Fibroblast of villous mesenchyme (primary cell): ENCODE data around the gene ANXA2R. TPM values are rescaled to one million over a fixed set of nuclear protein-coding genes. Genes with fewer than 3 reads are reported as not detected.
A peak's percentile ranks its signal among the peaks of the same experiment; 100 is the strongest.

ENCODE experiments used
- DNase-seq: peaks from one replicate; pipeline ENCODE4 v3.0.0-alpha.2; 2010; ENCODE audit warnings: low read depth
- H3K4me3 ChIP-seq: 2 replicates; pipeline ENCODE4 v1.5.1; 2011; ENCODE audit warnings: low read depth, mild to moderate bottlenecking, low read length
- total RNA-seq: library from RNA; depleted of rRNA; stranded (reverse); fragments of >200 nt; gene quantifications from 2 replicates; pipeline ENCODE4 v1.2.3, GENCODE V29; 2012
- TF ChIP-seq, protein P1 (sequence below): IDR thresholded peaks from 2 replicates; pipeline ENCODE4 v1.5.1; 2012; ENCODE audit warnings: low read depth, mild to moderate bottlenecking, low read length; ENCODE audit not compliant: insufficient read depth

ANXA2R gene
- total RNA-seq, 1 donor, result 3.9 TPM

DNA sequence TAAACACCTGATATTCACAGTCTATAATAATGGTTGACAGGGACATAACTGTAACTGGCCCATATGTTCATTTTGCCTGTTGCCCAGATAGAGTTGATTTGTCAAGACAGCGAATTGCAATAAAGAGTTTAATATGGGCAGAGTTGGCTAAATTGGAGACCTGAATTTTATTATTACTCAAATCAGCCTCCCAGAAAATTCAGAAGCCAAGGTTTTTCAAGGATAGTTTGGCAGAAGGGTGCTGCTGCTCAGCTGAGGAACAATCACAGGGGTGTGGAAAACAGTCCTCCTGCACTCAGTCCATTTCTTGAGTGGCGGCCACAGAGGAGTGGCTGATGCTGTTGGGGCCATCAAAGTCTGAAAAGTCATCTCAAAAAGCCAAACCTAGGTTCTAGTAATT is 19.0 kb downstream of the ANXA2R start:
- TF ChIP-seq, protein P1, sequence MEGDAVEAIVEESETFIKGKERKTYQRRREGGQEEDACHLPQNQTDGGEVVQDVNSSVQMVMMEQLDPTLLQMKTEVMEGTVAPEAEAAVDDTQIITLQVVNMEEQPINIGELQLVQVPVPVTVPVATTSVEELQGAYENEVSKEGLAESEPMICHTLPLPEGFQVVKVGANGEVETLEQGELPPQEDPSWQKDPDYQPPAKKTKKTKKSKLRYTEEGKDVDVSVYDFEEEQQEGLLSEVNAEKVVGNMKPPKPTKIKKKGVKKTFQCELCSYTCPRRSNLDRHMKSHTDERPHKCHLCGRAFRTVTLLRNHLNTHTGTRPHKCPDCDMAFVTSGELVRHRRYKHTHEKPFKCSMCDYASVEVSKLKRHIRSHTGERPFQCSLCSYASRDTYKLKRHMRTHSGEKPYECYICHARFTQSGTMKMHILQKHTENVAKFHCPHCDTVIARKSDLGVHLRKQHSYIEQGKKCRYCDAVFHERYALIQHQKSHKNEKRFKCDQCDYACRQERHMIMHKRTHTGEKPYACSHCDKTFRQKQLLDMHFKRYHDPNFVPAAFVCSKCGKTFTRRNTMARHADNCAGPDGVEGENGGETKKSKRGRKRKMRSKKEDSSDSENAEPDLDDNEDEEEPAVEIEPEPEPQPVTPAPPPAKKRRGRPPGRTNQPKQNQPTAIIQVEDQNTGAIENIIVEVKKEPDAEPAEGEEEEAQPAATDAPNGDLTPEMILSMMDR, result no peak
- H3K4me3 ChIP-seq, result no peak overlapping the region
- no peak for DNase-seq

DNA sequence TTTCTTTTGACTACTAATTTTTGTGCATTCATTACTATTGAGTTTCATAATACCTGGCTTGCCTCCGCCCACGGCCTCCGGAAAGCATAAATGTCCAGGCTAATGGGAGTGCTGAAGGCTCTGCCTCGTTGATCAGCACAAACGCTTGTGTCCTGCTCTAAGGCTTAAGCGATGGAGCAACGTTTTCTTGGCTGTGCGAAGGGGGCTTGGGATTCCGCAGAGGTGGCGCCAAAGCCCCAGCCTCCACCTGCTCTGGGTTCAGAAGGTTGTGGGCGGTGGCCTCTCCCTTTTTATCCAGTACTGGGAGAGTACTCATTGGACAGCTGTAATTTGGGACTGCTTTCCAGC is 19.7 kb downstream of the ANXA2R start:
- no peak for DNase-seq
- H3K4me3 ChIP-seq, result peak overlapping the region; percentile 76
- TF ChIP-seq, protein P1, result no peak

DNA sequence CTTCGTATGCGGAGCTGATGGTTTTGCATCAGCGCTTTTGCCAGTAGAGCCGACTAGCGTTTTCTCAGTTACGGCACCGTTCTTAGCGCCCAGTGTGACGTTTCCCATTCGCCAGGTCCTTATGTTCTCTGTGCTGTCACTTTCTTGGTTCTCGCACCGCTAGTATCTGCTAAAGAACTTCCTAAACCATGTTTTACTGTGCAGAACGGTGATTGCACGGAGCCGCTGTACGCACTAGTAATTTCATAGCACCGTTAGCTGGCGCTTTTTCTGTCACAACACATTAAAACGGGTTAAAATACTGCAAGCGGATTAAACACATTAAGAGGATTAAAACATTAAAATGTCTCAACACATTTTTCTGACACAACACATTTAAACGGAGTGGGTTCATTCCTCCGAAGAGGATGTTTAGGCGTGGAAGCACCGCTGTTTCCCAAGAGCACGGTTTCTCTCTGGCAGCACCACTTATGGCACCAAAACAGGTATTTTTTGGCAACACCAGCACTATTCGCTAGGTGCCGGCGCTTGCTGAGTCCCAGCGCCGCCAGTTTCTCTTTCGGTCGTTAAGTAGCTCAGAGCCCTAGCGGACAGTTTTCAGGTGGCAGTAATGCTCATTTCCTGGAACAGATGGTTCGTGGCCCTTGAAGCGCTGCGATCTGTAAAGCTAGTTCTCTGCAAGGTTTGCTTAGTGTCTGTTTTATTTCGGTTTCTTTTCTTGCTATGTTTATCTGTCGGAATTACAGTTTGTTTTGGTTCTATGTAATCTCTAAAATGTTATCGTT is 20.3 kb downstream of the ANXA2R start:
- DNase-seq, result peak; percentile 92
- peak overlapping the region; percentile 76 for H3K4me3 ChIP-seq
- TF ChIP-seq, protein P1, result peak; percentile 56

DNA sequence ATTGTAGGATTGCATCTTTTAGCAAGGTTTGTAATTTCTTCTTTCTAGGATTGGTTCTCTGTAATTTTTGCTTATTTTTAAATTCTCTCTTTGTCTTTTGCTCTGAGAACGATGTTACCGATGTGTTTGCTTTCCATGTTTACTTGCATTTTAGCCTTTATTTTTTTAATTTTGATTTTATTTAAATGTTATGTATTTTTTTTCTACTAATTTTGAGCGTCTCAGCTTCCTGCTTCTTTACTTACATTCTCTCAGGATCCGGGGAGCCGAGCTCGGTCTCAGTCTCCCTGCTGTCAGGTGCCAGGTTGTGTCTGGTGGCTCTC is 20.9 kb downstream of the ANXA2R start:
- peak overlapping the region; percentile 76 for H3K4me3 ChIP-seq
- no peak for DNase-seq
- TF ChIP-seq, protein P1, result no peak

DNA sequence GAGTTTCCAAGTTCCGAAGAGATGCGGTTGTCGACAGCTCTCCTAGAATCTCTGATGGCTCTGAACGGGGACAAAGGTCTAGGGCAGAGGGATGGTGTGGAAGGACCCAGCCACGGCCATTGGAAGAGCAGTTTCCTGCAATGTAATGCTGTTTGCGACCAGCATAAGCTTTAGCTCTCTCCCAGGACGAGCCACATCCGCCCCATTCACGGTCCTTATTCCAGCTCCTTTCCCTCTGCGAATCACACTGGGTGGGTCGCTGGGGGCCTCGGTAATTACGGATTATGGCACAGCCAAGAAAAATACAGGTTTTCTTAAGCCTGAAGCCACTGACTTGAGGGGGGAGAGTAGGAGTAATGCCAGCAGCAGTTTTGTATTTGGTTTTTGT is 22.7 kb downstream of the ANXA2R start:
- H3K4me3 ChIP-seq, result peak overlapping the region; percentile 76
- DNase-seq, result peak; percentile 53

DNA sequence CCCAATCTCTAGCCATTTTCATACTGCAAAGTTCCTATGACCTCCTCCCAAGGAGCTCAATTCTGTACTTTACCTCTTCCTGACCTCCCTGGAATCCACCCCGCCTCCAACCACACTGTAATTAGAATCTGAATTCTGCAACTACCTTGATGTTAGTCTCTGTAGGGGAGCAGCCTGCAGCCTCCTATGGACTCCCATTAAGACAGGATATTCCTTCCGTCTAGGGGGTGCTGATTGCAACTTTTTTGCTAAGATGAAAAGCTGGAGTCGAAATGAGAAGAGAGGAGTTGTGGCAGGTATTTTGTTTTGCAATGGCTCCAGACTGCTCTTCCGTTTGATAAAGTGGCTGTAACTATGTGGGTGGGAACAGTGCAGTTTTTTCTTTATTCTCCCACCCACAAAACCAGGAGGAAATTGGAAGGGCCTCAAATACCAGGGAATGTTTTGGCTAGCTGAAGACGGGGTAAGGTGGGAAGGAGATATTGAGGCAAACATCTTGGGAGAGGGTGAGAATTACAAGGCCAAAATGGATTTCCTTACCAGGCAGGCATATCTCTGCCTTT is 23.8 kb downstream of the ANXA2R start:
- TF ChIP-seq, protein P1, result no peak
- H3K4me3 ChIP-seq, result no peak overlapping the region
- no peak for DNase-seq

More for the DNA sequence above, 22.7 kb downstream of the ANXA2R start:
- TF ChIP-seq, protein P1, result no peak

DNA sequence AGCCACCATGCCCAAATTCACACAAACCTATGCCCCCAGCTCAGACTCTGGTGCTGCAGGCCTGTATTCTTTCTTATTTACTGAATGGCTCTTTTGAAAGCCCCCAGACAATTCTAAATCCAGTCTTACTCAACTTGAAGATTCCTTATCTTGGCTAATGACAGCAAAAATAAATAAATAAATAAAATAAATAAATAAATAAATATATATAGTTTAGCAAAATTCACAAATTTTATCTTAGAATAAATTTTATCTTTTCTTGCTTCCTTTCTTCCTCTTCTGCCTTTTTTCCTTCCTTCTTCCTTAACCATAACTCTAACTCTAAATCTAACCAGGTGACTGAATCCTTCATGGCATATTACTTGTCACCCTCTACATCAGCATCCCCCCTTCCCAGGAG is 25.6 kb downstream of the ANXA2R start:
- TF ChIP-seq, protein P1, result no peak
- H3K4me3 ChIP-seq, result no peak overlapping the region
- DNase-seq, result no peak
